GM10266 (cell line): Measurements from ENCODE around the gene SLC41A2.
"Not testable (repeated sequence)": the region's sequence is repeated elsewhere in the genome, so short reads cannot be mapped to it uniquely, and the experiment has no call there.

Source experiments
- DNase-seq: peaks from one replicate; pipeline ENCODE4 v3.0.0; 2012; ENCODE audit errors: extremely low spot score
- CTCF ChIP-seq: IDR thresholded peaks from 2 replicates; pipeline ENCODE4 v1.5.1; 2012; ENCODE audit warnings: mild to moderate bottlenecking, low read depth; ENCODE audit not compliant: control insufficient read depth, insufficient read depth; ENCODE audit errors: missing control alignments

The SLC41A2 gene

GRCh38 chr12:104991565-104992128 lies 33.6 kb upstream of the SLC41A2 start:
- DNase-seq: no peak
- no peak for TF ChIP-seq CTCF

- no peak for TF ChIP-seq CTCF
- no peak for DNase-seq
These were observed 32.9 kb upstream of the SLC41A2 start for GRCh38 chr12:104990950-104991349.

- no peak for TF ChIP-seq CTCF
- peak; percentile 91 for DNase-seq
These were observed 28.2 kb upstream of the SLC41A2 start, which contains the start of gene NOPCHAP1 for GRCh38 chr12:104986022-104986941. Gene NOPCHAP1 (plus strand): TSS chr12:104986316. CDS start chr12:104986353, 37 bp downstream.

GRCh38 chr12:104985206-104985605 lies 27.1 kb upstream of the SLC41A2 start:
- no peak for DNase-seq
- TF ChIP-seq CTCF: no peak

- not testable (repeated sequence) for DNase-seq
These were observed 19.6 kb upstream of the SLC41A2 start for GRCh38 chr12:104977688-104978087.

GRCh38 chr12:104976703-104977102 lies 18.6 kb upstream of the SLC41A2 start:
- DNase-seq: no peak
- no peak for TF ChIP-seq CTCF

GRCh38 chr12:104975587-104976343 lies 17.7 kb upstream of the SLC41A2 start:
- DNase-seq: no peak
- TF ChIP-seq CTCF: no peak
